GM10248 (cell line): ENCODE results near the gene RSPH1.

Experiments
- CTCF ChIA-PET: fragments of 300-600 bp; sonication (Branson Sonifier 250); formaldehyde crosslinking; extraction: SDS; loops from one replicate; lab custom pipeline; 2021; ENCODE audit warnings: antibody characterized with exemption; lab: Yijun Ruan, JAX
- POLR2A ChIA-PET: fragments of 350-650 bp; sonication (Branson Sonifier 250); formaldehyde crosslinking; extraction: SDS; loops from one replicate; lab custom pipeline; 2020; ENCODE audit warnings: antibody characterized with exemption; lab: Yijun Ruan, JAX
- DNase-seq: peaks from one replicate; pipeline ENCODE4 v3.0.0; 2012; ENCODE audit errors: extremely low spot score
- CTCF ChIP-seq: IDR thresholded peaks from 2 replicates; pipeline ENCODE4 v1.5.1; 2012; ENCODE audit warnings: mild to moderate bottlenecking, low read depth; ENCODE audit errors: extremely low read depth, missing control alignments, control extremely low read depth

Gene RSPH1

DNA sequence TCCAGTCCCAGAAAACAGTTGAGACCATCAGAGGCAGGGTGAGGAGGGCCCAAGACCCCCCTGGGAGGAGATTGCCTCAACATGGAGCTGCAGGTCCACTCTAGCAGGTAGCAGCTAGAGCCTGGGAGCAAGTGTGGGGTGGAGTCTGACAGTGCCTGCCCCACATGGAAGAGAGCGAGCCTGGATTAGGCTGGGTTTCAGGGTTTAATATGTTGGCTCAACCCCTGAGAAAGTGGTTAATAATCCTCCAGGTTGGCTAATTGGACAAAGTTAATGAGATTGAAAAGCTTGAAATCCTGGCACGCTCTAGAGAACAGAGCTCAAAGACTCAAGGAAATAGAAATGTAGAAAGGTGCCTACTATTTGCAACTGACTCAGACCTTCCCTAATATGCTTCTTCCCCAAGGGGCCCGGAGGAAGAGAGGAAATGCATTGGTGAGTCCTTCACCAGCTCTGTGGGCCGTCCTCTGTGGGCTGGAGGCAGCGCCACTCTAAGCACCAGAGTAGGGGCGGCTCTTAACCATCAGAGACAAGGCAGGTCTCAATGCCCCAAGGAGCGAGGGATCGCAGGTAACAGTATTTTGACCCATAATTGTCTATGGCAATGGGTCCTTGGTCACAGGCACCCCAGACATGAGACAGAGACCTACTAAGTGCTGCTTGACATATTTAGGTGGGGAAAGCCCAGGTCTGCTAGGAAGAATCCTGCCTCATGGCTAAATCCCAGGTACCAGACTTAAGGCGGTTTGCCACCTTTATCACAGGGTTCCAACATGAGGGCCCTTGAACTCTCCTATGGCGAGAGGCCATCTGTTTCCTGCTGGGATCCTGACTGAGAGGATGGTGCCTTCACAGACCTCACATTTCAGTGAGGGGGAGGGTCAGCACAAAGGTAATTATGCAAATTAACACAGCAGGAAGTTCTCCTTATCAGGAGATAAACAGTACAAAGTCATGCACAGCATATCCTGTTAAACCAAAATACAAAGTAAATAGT lies 33.8 kb downstream of the RSPH1 start:
- POLR2A ChIA-PET, result no interaction called here
- no peak for TF ChIP-seq CTCF
- CTCF ChIA-PET, result interaction anchor here (0.9 to 1.5 kb wide), 4 partner anchors 10 to 204 kb away, joined by 3 to 4 read pairs (median 3); no protein-coding TSS in a partner anchor
- no peak for DNase-seq

DNA sequence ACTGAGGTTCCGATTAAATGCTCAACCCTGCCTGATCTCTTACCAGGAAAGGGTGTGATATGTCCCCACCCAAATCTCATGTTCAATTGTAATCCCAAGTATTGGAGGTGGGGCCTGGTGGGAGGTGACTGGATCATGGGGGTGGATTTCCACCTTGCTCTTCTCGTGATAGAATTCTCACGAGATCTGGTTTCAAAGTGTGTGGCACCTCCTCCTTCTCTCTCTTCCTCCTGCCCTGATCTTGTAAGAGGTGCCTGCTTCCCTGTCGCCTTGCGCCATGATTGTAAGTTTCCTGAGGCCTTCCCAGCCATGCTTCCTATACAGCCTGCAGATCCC lies 34.9 kb downstream of the RSPH1 start:
- POLR2A ChIA-PET, result no interaction called here
- DNase-seq, result no peak
- no peak for TF ChIP-seq CTCF
- CTCF ChIA-PET, result interaction anchor here (0.9 to 2.6 kb wide), 3 partner anchors 11 to 151 kb away, joined by 3 to 9 read pairs (median 3); no protein-coding TSS in a partner anchor

DNA sequence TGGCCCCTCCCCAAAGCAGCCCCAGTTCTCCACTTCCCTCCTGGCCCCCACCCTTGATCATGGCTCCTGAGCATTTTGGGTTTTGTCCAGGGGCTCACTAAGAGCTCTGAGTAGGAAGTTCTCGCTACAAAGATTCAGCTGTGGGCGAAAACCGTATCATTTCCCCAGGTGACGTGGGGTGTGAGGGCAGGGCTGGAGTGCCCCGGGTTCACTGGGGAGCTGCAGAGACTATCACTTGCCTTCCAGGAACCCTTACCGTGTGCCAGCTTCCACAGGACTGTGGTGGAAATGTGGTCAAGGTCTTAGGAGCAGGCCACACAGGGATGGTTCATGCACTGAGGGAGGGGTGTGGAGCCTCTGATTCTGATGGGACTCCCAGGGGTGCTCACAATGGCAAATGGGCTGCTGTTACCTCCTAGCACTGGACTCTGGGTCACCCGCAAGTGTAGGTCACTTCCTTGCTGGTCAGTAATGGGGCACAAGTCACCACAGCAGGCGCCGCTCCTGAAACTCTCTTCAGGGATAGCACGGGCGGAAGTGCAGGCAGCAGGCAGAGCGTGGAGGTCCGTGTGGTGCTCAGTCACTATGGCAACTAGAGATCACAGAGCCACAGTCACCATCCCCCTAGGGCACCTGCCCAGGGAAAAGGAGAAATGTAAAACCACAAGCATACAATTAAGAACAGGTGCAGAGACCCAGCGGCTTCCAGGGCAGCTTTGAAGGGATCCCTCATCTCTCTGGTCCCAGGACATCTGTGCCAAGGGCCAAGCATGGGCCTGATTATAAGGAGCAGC lies 35.4 kb downstream of the RSPH1 start:
- TF ChIP-seq CTCF, result no peak
- CTCF ChIA-PET, result interaction anchor here (1.2 to 2.6 kb wide), 3 partner anchors 11 to 315 kb away, joined by 3 to 9 read pairs (median 6); no protein-coding TSS in a partner anchor

GRCh38 chr21:42459546-42460215 lies 36.3 kb downstream of the RSPH1 start:
- no peak for DNase-seq
- ChIA-PET POLR2A (no interaction called here), CTCF (interaction anchor here (1.0 to 2.6 kb wide), 6 partner anchors 8 to 314 kb away, joined by 3 to 9 read pairs (median 4); no protein-coding TSS in a partner anchor)

More for the DNA sequence above, 35.4 kb downstream of the RSPH1 start:
- POLR2A ChIA-PET, result no interaction called here
- peak; percentile 59 for DNase-seq

GRCh38 chr21:42459082-42459460 lies 37.0 kb downstream of the RSPH1 start:
- no peak for DNase-seq
- CTCF ChIA-PET, result interaction anchor here (1.0 to 2.6 kb wide), 5 partner anchors 8 to 313 kb away, joined by 3 to 9 read pairs (median 3); no protein-coding TSS in a partner anchor
- TF ChIP-seq CTCF, result no peak
- POLR2A ChIA-PET, result no interaction called here

More at GRCh38 chr21:42459546-42460215, 36.3 kb downstream of the RSPH1 start:
- no peak for TF ChIP-seq CTCF
